WTC11 (cell line): ENCODE data around the gene SMYD3. TPM values are rescaled to one million over a fixed set of nuclear protein-coding genes. Genes with fewer than 3 reads are reported as not detected.

Source experiments
- ATAC-seq: fragments of 200-7000 bp; cut with Tn5 transposase; 2 replicates; pipeline ENCODE4 v1.10.0; 2021; ENCODE audit warnings: mild to moderate bottlenecking, moderate library complexity
- CTCF ChIA-PET: fragments of 300-600 bp; sonication (Branson Sonifier 250); formaldehyde crosslinking; loops from one replicate; lab custom pipeline; 2021; ENCODE audit warnings: antibody characterized with exemption; lab: Charles Lee
- POLR2A ChIA-PET: fragments of 350-600 bp; sonication (Branson Sonifier 250); formaldehyde crosslinking; loops from one replicate; lab custom pipeline; 2021; ENCODE audit warnings: antibody characterized with exemption; lab: Charles Lee
- DNase-seq: peaks from one replicate; pipeline ENCODE4 v3.0.0; 2021; ENCODE audit warnings: low spot score
- H3K27ac Mint-ChIP-seq: 2 replicates; pipeline ENCODE4 v1.8.0; 2021; ENCODE audit warnings: mixed read lengths
- H3K27me3 Mint-ChIP-seq: 2 replicates; pipeline ENCODE4 v1.8.0; 2021; ENCODE audit warnings: low read depth, mild to moderate bottlenecking, moderate library complexity, mixed read lengths
- H3K36me3 Mint-ChIP-seq: 2 replicates; pipeline ENCODE4 v1.8.0; 2021; ENCODE audit warnings: mixed read lengths
- H3K4me1 Mint-ChIP-seq: 2 replicates; pipeline ENCODE4 v1.8.0; 2022; ENCODE audit warnings: mixed read lengths
- H3K4me3 Mint-ChIP-seq: 2 replicates; pipeline ENCODE4 v1.8.0; 2021; ENCODE audit warnings: mild to moderate bottlenecking, moderate library complexity, mixed read lengths
- H3K9me3 Mint-ChIP-seq: 2 replicates; pipeline ENCODE4 v1.8.0; 2021; ENCODE audit warnings: mixed read lengths
- ESRRA ChIP-seq: sonication (generic); formaldehyde crosslinking; IDR thresholded peaks from 2 replicates; pipeline ENCODE4 v1.8.1; 2022; ENCODE audit warnings: mild to moderate bottlenecking, missing genetic modification reagents, borderline replicate concordance
- FOXP1 ChIP-seq: sonication (generic); formaldehyde crosslinking; IDR thresholded peaks from 2 replicates; pipeline ENCODE4 v1.8.0; 2022; ENCODE audit warnings: missing genetic modification reagents, mild to moderate bottlenecking, moderate library complexity, borderline replicate concordance
- NFATC4 ChIP-seq: fragments of 250-450 bp; sonication (Bioruptor Pico); IDR thresholded peaks from 2 replicates; pipeline ENCODE4 v1.9.0; 2021; ENCODE audit warnings: mild to moderate bottlenecking
- NFE2L1 ChIP-seq: sonication (generic); formaldehyde crosslinking; IDR thresholded peaks from 2 replicates; pipeline ENCODE4 v1.8.1; 2023; ENCODE audit warnings: missing genetic modification reagents
- RELA ChIP-seq: sonication (generic); formaldehyde crosslinking; IDR thresholded peaks from 2 replicates; pipeline ENCODE4 v1.8.1; 2022; ENCODE audit warnings: missing genetic modification reagents, mild to moderate bottlenecking, borderline replicate concordance
- SMAD4 ChIP-seq: sonication (generic); formaldehyde crosslinking; IDR thresholded peaks from 2 replicates; pipeline ENCODE4 v1.8.0; 2022; ENCODE audit warnings: mild to moderate bottlenecking, missing genetic modification reagents
- TEAD1 ChIP-seq: sonication (generic); formaldehyde crosslinking; IDR thresholded peaks from 2 replicates; pipeline ENCODE4 v1.8.0; 2022; ENCODE audit warnings: mild to moderate bottlenecking, missing genetic modification reagents
- TP53 ChIP-seq: sonication (generic); formaldehyde crosslinking; IDR thresholded peaks from 2 replicates; pipeline ENCODE4 v1.8.1; 2023; ENCODE audit warnings: mild to moderate bottlenecking, missing genetic modification reagents
- ZNF219 ChIP-seq: sonication (generic); formaldehyde crosslinking; IDR thresholded peaks from 2 replicates; pipeline ENCODE4 v1.8.0; 2023; ENCODE audit warnings: missing genetic modification reagents, mild to moderate bottlenecking, borderline replicate concordance
- ZNF317 ChIP-seq: sonication (generic); formaldehyde crosslinking; IDR thresholded peaks from 2 replicates; pipeline ENCODE4 v1.8.1; 2023; ENCODE audit warnings: low read depth, mild to moderate bottlenecking, moderate library complexity, missing genetic modification reagents, borderline replicate concordance
- total RNA-seq: library from RNA; stranded (reverse); gene quantifications from 3 replicates; pipeline ENCODE4 v1.2.3, GENCODE V29; 2021
- TF ChIP-seq, protein P1 (sequence below): sonication (generic); formaldehyde crosslinking; IDR thresholded peaks from 2 replicates; pipeline ENCODE4 v1.8.1; 2022; ENCODE audit warnings: mild to moderate bottlenecking, moderate library complexity, missing genetic modification reagents
- TF ChIP-seq, protein P2 (sequence below): sonication (generic); formaldehyde crosslinking; IDR thresholded peaks from 2 replicates; pipeline ENCODE4 v1.8.0; 2022; ENCODE audit warnings: mild to moderate bottlenecking, missing genetic modification reagents
- TF ChIP-seq, protein P3 (sequence below): sonication (generic); formaldehyde crosslinking; IDR thresholded peaks from 2 replicates; pipeline ENCODE4 v1.8.1; 2023; ENCODE audit warnings: mild to moderate bottlenecking, missing genetic modification reagents
- TF ChIP-seq, protein P4 (sequence below): sonication (generic); formaldehyde crosslinking; IDR thresholded peaks from 2 replicates; pipeline ENCODE4 v1.8.1; 2023; ENCODE audit warnings: mild to moderate bottlenecking, missing genetic modification reagents
- TF ChIP-seq, protein P5 (sequence below): sonication (generic); formaldehyde crosslinking; IDR thresholded peaks from 2 replicates; pipeline ENCODE4 v1.8.0; 2023; ENCODE audit warnings: missing genetic modification reagents
- TF ChIP-seq, protein P6 (sequence below): sonication (generic); formaldehyde crosslinking; IDR thresholded peaks from 2 replicates; pipeline ENCODE4 v1.8.1; 2023; ENCODE audit warnings: mild to moderate bottlenecking, moderate library complexity, missing genetic modification reagents

SMYD3 gene
- total RNA-seq, 1 experiment from 2014 or later: 21.4 TPM

DNA sequence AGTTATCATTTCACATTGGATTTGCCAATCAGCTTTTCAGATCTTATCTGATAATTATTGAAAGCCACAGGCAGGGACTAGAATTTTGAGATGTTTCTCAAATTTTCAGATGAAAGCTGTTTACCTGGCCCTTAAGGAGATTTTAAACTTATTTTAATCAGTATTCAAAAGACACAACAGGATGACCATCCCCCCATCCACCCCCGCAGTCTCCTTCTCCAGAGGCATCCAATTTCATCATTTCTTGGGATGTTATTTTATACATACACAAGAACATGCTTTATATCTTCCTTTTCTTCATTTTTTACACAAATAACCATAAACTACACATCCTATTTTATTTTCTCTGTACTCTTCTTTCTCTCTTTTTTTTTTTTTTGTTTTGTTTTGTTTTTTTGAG lies 470.9 kb downstream of the SMYD3 start:
- no peaks in the 10 kb centered on the region; the same call in 1 of the 2 replicates for H3K36me3 Mint-ChIP-seq
- no peaks in the 10 kb centered on the region for H3K27me3 Mint-ChIP-seq
- peaks cover 9% of the 10 kb centered on the region for H3K4me1 Mint-ChIP-seq
- TF ChIP-seq NFE2L1 (CRISPR knock-in tag) (no peak), FOXP1 (CRISPR knock-in tag) (no peak), ZNF219 (CRISPR knock-in tag) (no peak), ZNF317 (CRISPR knock-in tag) (no peak)
- TF ChIP-seq, protein P1, sequence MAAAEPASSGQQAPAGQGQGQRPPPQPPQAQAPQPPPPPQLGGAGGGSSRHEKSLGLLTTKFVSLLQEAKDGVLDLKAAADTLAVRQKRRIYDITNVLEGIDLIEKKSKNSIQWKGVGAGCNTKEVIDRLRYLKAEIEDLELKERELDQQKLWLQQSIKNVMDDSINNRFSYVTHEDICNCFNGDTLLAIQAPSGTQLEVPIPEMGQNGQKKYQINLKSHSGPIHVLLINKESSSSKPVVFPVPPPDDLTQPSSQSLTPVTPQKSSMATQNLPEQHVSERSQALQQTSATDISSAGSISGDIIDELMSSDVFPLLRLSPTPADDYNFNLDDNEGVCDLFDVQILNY: no peak
- ATAC-seq (no peak), DNase-seq (no peak)
- ChIA-PET CTCF (no interaction called here), POLR2A (no interaction called here)
- no peaks in the 10 kb centered on the region for H3K9me3 Mint-ChIP-seq
- H3K27ac Mint-ChIP-seq: no peak overlapping the region
- H3K4me3 Mint-ChIP-seq: no peak overlapping the region

DNA sequence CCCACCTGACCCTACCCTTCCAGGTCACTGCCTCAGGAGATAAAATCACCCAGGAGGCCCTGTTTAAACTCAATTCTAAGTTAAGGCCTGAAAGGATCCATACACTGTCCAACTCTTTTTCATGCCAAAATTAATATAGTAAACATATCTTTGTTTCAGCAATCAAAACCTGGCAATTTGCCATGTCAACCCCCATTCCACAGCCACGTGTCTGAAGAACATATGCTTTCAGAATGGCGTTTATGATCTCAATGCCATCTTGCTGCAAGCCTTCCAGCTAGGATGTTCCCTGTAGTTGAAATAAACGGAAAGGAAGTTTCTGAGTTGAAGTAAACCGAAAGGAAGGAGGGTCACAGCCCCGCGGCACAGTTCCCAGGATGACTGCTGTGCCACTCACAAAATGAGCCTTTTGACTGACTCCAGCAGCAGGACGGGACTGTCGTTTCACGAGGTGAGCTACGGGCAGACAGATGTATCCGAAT lies 472.0 kb downstream of the SMYD3 start:
- DNase-seq: no peak
- TF ChIP-seq, protein P2, sequence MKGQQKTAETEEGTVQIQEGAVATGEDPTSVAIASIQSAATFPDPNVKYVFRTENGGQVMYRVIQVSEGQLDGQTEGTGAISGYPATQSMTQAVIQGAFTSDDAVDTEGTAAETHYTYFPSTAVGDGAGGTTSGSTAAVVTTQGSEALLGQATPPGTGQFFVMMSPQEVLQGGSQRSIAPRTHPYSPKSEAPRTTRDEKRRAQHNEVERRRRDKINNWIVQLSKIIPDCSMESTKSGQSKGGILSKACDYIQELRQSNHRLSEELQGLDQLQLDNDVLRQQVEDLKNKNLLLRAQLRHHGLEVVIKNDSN (CRISPR knock-in tag): no peak
- TF ChIP-seq TEAD1 (CRISPR knock-in tag) (no peak), SMAD4 (no peak), NFATC4 (CRISPR knock-in tag) (no peak), RELA (no peak), ESRRA (no peak)
- TF ChIP-seq, protein P3, sequence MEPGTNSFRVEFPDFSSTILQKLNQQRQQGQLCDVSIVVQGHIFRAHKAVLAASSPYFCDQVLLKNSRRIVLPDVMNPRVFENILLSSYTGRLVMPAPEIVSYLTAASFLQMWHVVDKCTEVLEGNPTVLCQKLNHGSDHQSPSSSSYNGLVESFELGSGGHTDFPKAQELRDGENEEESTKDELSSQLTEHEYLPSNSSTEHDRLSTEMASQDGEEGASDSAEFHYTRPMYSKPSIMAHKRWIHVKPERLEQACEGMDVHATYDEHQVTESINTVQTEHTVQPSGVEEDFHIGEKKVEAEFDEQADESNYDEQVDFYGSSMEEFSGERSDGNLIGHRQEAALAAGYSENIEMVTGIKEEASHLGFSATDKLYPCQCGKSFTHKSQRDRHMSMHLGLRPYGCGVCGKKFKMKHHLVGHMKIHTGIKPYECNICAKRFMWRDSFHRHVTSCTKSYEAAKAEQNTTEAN (CRISPR knock-in tag): no peak
- TF ChIP-seq, protein P4, sequence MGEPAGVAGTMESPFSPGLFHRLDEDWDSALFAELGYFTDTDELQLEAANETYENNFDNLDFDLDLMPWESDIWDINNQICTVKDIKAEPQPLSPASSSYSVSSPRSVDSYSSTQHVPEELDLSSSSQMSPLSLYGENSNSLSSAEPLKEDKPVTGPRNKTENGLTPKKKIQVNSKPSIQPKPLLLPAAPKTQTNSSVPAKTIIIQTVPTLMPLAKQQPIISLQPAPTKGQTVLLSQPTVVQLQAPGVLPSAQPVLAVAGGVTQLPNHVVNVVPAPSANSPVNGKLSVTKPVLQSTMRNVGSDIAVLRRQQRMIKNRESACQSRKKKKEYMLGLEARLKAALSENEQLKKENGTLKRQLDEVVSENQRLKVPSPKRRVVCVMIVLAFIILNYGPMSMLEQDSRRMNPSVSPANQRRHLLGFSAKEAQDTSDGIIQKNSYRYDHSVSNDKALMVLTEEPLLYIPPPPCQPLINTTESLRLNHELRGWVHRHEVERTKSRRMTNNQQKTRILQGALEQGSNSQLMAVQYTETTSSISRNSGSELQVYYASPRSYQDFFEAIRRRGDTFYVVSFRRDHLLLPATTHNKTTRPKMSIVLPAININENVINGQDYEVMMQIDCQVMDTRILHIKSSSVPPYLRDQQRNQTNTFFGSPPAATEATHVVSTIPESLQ (CRISPR knock-in tag): no peak
- TF ChIP-seq, protein P5, sequence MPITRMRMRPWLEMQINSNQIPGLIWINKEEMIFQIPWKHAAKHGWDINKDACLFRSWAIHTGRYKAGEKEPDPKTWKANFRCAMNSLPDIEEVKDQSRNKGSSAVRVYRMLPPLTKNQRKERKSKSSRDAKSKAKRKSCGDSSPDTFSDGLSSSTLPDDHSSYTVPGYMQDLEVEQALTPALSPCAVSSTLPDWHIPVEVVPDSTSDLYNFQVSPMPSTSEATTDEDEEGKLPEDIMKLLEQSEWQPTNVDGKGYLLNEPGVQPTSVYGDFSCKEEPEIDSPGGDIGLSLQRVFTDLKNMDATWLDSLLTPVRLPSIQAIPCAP (CRISPR knock-in tag): no peak
- TF ChIP-seq, protein P6, sequence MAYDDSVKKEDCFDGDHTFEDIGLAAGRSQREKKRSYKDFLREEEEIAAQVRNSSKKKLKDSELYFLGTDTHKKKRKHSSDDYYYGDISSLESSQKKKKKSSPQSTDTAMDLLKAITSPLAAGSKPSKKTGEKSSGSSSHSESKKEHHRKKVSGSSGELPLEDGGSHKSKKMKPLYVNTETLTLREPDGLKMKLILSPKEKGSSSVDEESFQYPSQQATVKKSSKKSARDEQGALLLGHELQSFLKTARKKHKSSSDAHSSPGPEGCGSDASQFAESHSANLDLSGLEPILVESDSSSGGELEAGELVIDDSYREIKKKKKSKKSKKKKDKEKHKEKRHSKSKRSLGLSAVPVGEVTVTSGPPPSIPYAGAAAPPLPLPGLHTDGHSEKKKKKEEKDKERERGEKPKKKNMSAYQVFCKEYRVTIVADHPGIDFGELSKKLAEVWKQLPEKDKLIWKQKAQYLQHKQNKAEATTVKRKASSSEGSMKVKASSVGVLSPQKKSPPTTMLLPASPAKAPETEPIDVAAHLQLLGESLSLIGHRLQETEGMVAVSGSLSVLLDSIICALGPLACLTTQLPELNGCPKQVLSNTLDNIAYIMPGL (CRISPR knock-in tag): no peak
- POLR2A ChIA-PET: no interaction called here
- H3K27me3 Mint-ChIP-seq: no peaks in the 10 kb centered on the region
- ATAC-seq: no peak
- H3K27ac Mint-ChIP-seq: no peak overlapping the region
- H3K4me1 Mint-ChIP-seq: peaks cover 9% of the 10 kb centered on the region
- no peaks in the 10 kb centered on the region for H3K36me3 Mint-ChIP-seq
- CTCF ChIA-PET: no interaction called here
- peaks cover 3% of the 10 kb centered on the region for H3K9me3 Mint-ChIP-seq
- no peak overlapping the region for H3K4me3 Mint-ChIP-seq

DNA sequence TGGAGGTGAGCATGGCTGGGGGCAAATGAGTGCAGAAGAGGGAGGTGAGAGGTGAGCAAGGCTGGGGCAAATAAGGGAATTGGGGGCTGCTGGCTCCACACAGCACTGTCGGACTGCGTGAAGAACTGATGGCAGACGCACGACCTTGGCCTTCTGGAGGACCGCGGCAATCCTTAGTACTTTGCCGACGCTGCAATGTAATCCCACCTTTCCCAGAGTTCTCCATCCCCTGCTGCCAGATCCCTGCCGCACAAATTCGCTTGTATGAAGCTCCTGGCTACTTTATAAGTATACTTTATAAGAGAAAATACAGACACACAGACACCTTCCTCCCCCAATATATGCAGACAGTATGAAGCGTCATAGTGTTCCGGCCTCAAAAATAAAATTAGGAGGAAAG lies 472.4 kb downstream of the SMYD3 start:
- H3K27me3 Mint-ChIP-seq: no peaks in the 10 kb centered on the region
- peaks cover 9% of the 10 kb centered on the region for H3K4me1 Mint-ChIP-seq
- POLR2A ChIA-PET: no interaction called here
- DNase-seq: no peak
- no peak overlapping the region for H3K4me3 Mint-ChIP-seq
- no peak for ATAC-seq
- TF ChIP-seq TP53: no peak
- TF ChIP-seq, all 79 proteins: peak for 0
- H3K36me3 Mint-ChIP-seq: no peaks in the 10 kb centered on the region
- peaks cover 4% of the 10 kb centered on the region for H3K9me3 Mint-ChIP-seq
- no peak overlapping the region for H3K27ac Mint-ChIP-seq
- CTCF ChIA-PET: no interaction called here
